ENCODE results near the gene TANK.

The TANK gene

GRCh38 chr2:161141033-161141432, 19.2 kb upstream of the TANK start:
- no peak for FAIRE-seq
- TF ChIP-seq TAF1 (IDR thresholded peaks at IDR 0.05; ENCODE audit: low read depth, low read length) (no peak), POLR2AphosphoS5 (IDR thresholded peaks at IDR 0.05; ENCODE audit: low read depth, low read length) (no peak), POLR2A (IDR thresholded peaks at IDR 0.05; ENCODE audit: low read depth, low read length) (no peak), POU2F2 (IDR thresholded peaks at IDR 0.05; ENCODE audit: low read depth, low read length) (peak; percentile 56; the same call in 1 of the 2 replicates), SPI1 (IDR thresholded peaks at IDR 0.05; ENCODE audit: low read depth, low read length) (no peak), PAX5 (IDR thresholded peaks at IDR 0.05; ENCODE audit: insufficient read depth, low read length, severe bottlenecking) (no peak)
- DNase-seq (ENCODE audit: insufficient read length, low spot score): no peak

GRCh38 chr2:161146209-161146775, 13.9 kb upstream of the TANK start:
- TF ChIP-seq POLR2A (IDR thresholded peaks at IDR 0.05; ENCODE audit: low read depth, low read length) (no peak), POLR2AphosphoS5 (IDR thresholded peaks at IDR 0.05; ENCODE audit: low read depth, low read length) (no peak), TAF1 (IDR thresholded peaks at IDR 0.05; ENCODE audit: low read depth, low read length) (no peak), POU2F2 (IDR thresholded peaks at IDR 0.05; ENCODE audit: low read depth, low read length) (no peak), PAX5 (IDR thresholded peaks at IDR 0.05; ENCODE audit: insufficient read depth, low read length, severe bottlenecking) (no peak), SPI1 (IDR thresholded peaks at IDR 0.05; ENCODE audit: low read depth, low read length) (no peak)
- FAIRE-seq (no peak), DNase-seq (ENCODE audit: insufficient read length, low spot score) (no peak)

DNA sequence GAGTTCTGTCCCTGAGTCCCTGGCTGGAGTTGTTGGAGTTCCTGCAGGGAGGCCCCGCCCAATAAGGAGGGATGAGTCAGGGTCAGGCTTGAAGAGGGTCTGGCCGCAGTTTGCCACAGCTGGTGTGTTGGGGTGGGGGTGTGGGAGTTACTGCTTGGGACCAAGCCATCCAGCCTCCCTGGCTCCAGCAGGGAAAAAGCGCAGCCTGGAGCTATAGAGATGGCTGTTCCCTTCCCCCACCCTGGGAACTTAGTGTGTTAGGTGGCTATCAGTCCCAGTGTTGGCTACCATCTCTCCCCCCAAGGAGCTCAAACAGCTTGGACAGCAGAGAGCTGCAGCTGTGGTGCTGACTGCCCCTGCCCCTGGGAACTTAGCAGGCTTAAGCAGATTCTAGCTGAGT, 13.2 kb upstream of the TANK start:
- FAIRE-seq (no peak), DNase-seq (ENCODE audit: insufficient read length, low spot score) (no peak)
- no peak for TF ChIP-seq TAF1 (IDR thresholded peaks at IDR 0.05; ENCODE audit: low read depth, low read length)
- TF ChIP-seq SPI1 (IDR thresholded peaks at IDR 0.05; ENCODE audit: low read depth, low read length): no peak
- TF ChIP-seq PAX5 (IDR thresholded peaks at IDR 0.05; ENCODE audit: insufficient read depth, low read length, severe bottlenecking): no peak
- no peak for TF ChIP-seq POU2F2 (IDR thresholded peaks at IDR 0.05; ENCODE audit: low read depth, low read length)
- TF ChIP-seq POLR2A (IDR thresholded peaks at IDR 0.05; ENCODE audit: low read depth, low read length): no peak
- no peak for TF ChIP-seq POLR2AphosphoS5 (IDR thresholded peaks at IDR 0.05; ENCODE audit: low read depth, low read length)

DNA sequence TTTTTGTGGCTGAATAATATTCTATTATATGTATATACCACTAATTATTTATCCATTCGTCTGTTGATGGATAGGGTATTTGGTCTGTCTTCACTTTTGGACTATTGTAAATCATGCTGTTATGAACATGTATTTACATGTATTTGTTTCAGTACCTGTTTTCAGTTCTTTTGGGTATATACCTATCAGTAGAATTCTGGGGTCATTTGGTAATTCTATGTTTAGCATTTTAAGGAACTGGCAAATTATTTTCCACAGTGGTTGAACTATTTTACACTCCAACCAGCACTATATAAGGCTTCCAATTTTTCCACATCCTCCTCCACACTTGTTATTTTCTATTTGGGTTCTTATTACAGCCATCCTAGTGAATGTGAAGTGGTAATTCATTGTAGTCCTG, 12.4 kb upstream of the TANK start:
- DNase-seq (ENCODE audit: insufficient read length, low spot score) (no peak), FAIRE-seq (peak; percentile 80)
- TF ChIP-seq SPI1 (IDR thresholded peaks at IDR 0.05; ENCODE audit: low read depth, low read length) (peak; percentile 67; the same call in 1 of the 2 replicates), POLR2A (IDR thresholded peaks at IDR 0.05; ENCODE audit: low read depth, low read length) (no peak)

DNA sequence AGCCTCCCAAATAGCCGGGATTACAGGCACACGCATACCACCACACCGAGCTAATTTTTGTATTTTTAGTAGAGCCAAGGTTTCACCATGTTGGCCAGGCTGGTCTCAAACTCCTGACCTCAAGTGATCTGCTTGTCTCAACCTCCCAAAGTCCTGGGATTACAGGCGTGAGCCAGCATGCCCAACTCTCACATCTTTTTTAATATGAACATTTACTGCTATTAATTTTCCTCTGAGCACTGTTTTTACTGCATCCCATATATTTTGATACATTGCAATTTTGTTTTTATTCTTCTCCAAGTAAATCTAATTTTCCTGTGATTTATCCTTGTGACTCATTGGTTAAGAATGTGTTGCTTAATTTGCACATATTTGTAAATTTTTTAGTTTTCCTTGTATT, 9.5 kb upstream of the TANK start:
- no peak for TF ChIP-seq PAX5 (IDR thresholded peaks at IDR 0.05; ENCODE audit: insufficient read depth, low read length, severe bottlenecking)
- TF ChIP-seq POU2F2 (IDR thresholded peaks at IDR 0.05; ENCODE audit: low read depth, low read length): no peak
- no peak for TF ChIP-seq POLR2A (IDR thresholded peaks at IDR 0.05; ENCODE audit: low read depth, low read length)
- TF ChIP-seq POLR2AphosphoS5 (IDR thresholded peaks at IDR 0.05; ENCODE audit: low read depth, low read length): no peak
- no peak for TF ChIP-seq SPI1 (IDR thresholded peaks at IDR 0.05; ENCODE audit: low read depth, low read length)
- TF ChIP-seq TAF1 (IDR thresholded peaks at IDR 0.05; ENCODE audit: low read depth, low read length): no peak
- FAIRE-seq (no peak), DNase-seq (ENCODE audit: insufficient read length, low spot score) (no peak)

DNA sequence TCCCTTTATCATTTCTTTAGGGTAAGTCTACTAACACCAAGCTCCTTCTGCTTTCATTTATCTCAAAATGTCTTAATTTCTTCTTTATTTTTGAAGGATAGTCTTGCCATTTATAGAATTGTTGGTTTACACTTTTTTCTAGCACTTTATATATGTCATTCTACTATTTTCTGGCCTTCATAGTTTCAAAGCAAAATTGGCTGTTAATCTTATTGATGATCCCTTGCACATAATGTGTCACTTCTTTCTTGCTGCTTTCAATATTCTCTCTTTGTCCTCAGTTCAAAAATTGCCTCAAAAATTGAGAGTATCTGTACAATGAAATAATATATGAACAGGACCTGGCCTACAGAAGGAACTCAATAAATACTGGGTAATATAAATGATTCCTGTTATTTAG, 7.9 kb upstream of the TANK start:
- no peak for DNase-seq (ENCODE audit: insufficient read length, low spot score)
- TF ChIP-seq POLR2AphosphoS5 (IDR thresholded peaks at IDR 0.05; ENCODE audit: low read depth, low read length) (no peak), POU2F2 (IDR thresholded peaks at IDR 0.05; ENCODE audit: low read depth, low read length) (no peak), TAF1 (IDR thresholded peaks at IDR 0.05; ENCODE audit: low read depth, low read length) (no peak), PAX5 (IDR thresholded peaks at IDR 0.05; ENCODE audit: insufficient read depth, low read length, severe bottlenecking) (no peak), SPI1 (IDR thresholded peaks at IDR 0.05; ENCODE audit: low read depth, low read length) (no peak), POLR2A (IDR thresholded peaks at IDR 0.05; ENCODE audit: low read depth, low read length) (no peak)
- FAIRE-seq: no peak

DNA sequence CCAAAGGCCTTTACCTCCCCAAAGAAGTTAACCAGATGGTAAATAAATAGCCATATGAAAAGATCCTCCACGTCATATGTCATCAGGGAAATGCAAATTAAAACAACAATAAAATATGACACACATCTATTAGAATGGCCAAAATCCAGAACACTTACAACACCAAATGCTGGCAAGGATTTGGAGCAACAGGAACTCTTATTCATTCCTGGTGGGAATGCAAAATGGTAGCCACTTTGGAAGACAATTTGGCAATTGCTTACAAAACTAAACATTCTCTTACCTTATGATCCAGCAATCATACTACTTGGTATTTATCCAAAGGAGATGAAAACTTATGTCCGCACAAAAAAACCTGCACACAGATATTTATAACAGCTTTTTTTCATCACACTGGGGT, 1.3 kb upstream of the TANK start:
- DNase-seq (ENCODE audit: insufficient read length, low spot score) (no peak), FAIRE-seq (peak; percentile 9)
- TF ChIP-seq POLR2A (IDR thresholded peaks at IDR 0.05; ENCODE audit: low read depth, low read length) (no peak), PAX5 (IDR thresholded peaks at IDR 0.05; ENCODE audit: insufficient read depth, low read length, severe bottlenecking) (no peak), POLR2AphosphoS5 (IDR thresholded peaks at IDR 0.05; ENCODE audit: low read depth, low read length) (no peak), TAF1 (IDR thresholded peaks at IDR 0.05; ENCODE audit: low read depth, low read length) (no peak), POU2F2 (IDR thresholded peaks at IDR 0.05; ENCODE audit: low read depth, low read length) (no peak), SPI1 (IDR thresholded peaks at IDR 0.05; ENCODE audit: low read depth, low read length) (no peak)

DNA sequence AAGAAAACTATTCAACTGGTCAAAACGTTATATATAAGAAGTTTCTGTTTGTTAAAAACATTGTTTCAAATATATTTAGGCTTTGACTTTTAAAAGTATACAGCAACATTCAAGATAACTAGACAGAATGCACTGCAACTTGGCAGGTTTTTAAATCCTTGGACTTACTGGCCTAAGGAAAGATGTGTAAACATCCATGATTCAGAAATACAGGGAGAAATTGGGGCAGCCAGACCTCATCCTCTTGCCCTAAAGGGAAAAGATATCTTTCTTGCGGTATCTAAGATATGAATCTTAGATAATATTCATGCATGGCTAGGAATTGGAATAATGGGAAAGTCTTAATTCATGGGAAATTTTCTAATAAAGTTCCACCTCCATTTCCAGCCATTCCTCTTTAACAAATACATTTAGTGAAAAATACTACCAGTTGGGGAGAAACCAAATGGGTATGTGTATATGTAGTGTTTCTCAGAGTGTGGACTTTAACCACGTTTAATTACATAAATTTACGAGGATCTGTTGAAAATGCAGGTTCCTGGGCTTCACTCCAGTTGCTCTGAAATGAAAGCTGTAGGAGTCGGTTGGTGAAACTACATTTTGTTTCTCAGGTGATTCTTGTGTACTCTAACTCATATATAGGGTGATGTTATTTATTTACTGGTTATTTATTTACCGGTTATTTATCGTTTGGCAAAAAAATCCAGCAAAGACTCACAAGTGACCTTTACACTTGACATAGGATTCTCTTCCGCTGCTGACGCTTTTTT, 587 bp upstream of the TANK start:
- TF ChIP-seq PAX5 (IDR thresholded peaks at IDR 0.05; ENCODE audit: insufficient read depth, low read length, severe bottlenecking): no peak
- TF ChIP-seq SPI1 (IDR thresholded peaks at IDR 0.05; ENCODE audit: low read depth, low read length): no peak
- no peak for TF ChIP-seq POLR2A (IDR thresholded peaks at IDR 0.05; ENCODE audit: low read depth, low read length)
- no peak for TF ChIP-seq POLR2AphosphoS5 (IDR thresholded peaks at IDR 0.05; ENCODE audit: low read depth, low read length)
- no peak for TF ChIP-seq POU2F2 (IDR thresholded peaks at IDR 0.05; ENCODE audit: low read depth, low read length)
- TF ChIP-seq TAF1 (IDR thresholded peaks at IDR 0.05; ENCODE audit: low read depth, low read length): no peak
- DNase-seq (ENCODE audit: insufficient read length, low spot score) (no peak), FAIRE-seq (no peak)

- TF ChIP-seq POLR2AphosphoS5 (IDR thresholded peaks at IDR 0.05; ENCODE audit: low read depth, low read length) (no peak), SPI1 (IDR thresholded peaks at IDR 0.05; ENCODE audit: low read depth, low read length) (peak; percentile 58)
- peak; percentile 84 for FAIRE-seq
- DNase-seq (ENCODE audit: insufficient read length, low spot score): no peak
Measured at GRCh38 chr2:161161074-161161706, 962 bp downstream of the TANK start.

Data from GM12891 (cell line).